GM12801 (cell line): ENCODE results near the gene DEAF1.

Experiments used
- TF ChIP-seq, protein P1 (sequence below): IDR thresholded peaks from one replicate; pipeline ENCODE4 v1.5.1; 2011; ENCODE audit warnings: control low read depth; ENCODE audit not compliant: insufficient read length; ENCODE audit errors: extremely low read depth

DEAF1 gene

DNA sequence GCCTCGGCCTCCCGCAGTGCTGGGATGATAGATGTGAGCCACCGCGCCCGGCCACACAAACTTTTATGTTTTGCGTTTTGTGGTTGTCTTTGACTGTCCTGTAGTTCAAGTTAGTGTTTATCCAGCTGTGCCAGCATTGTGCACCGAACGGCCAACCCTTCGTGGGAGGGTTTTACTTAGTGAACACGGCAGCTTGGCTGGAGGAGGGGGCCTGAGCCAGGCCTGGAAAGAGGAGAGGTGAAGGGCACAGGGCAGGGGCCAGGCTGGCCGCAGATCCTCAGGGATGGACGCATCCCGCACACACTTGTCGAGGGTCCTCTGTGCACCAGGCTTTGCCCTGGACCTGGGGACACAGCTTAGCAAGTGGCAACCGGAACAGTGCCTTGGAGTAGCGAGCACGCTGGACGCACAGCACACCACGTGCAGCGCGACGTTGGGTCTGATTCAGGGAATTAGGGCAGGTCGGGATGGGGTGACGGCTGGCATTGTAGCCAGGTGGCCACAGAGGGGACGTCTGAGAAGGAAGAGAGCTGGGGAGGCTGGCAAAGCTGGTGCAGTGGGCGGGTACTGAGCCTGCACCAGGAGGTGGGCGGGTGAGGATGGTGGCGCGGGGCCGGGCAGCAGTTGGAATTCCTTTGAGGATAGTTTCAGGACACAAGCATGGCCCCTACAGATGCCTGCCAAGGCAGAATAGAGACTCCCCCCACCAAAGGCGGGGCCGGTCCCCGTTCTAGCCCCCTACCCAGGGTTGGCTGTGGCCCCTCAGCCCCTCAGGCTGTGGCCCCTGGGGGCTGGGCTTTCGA lies 24.4 kb upstream of the DEAF1 start:
- TF ChIP-seq, protein P1, sequence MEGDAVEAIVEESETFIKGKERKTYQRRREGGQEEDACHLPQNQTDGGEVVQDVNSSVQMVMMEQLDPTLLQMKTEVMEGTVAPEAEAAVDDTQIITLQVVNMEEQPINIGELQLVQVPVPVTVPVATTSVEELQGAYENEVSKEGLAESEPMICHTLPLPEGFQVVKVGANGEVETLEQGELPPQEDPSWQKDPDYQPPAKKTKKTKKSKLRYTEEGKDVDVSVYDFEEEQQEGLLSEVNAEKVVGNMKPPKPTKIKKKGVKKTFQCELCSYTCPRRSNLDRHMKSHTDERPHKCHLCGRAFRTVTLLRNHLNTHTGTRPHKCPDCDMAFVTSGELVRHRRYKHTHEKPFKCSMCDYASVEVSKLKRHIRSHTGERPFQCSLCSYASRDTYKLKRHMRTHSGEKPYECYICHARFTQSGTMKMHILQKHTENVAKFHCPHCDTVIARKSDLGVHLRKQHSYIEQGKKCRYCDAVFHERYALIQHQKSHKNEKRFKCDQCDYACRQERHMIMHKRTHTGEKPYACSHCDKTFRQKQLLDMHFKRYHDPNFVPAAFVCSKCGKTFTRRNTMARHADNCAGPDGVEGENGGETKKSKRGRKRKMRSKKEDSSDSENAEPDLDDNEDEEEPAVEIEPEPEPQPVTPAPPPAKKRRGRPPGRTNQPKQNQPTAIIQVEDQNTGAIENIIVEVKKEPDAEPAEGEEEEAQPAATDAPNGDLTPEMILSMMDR: no peak

DNA sequence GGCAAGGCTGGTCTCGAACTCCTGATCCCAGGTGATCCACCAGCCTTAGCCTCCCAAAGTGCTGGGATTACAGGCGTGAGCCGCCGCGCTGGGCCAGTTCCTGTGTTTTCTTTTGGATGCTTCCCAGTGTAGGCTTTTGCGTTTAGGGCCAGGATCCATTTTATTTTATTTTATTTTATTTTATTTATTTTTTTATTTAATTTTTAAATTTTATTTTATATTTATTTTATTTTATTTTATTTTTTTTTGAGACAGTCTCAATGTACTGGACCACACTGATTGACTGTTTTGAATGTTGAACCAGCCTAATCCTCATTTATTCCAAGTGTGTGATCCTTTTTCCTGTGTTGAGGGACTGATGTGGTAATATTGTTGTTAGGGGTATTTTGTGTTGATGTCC lies 19.4 kb upstream of the DEAF1 start:
- TF ChIP-seq, protein P1: no peak

DNA sequence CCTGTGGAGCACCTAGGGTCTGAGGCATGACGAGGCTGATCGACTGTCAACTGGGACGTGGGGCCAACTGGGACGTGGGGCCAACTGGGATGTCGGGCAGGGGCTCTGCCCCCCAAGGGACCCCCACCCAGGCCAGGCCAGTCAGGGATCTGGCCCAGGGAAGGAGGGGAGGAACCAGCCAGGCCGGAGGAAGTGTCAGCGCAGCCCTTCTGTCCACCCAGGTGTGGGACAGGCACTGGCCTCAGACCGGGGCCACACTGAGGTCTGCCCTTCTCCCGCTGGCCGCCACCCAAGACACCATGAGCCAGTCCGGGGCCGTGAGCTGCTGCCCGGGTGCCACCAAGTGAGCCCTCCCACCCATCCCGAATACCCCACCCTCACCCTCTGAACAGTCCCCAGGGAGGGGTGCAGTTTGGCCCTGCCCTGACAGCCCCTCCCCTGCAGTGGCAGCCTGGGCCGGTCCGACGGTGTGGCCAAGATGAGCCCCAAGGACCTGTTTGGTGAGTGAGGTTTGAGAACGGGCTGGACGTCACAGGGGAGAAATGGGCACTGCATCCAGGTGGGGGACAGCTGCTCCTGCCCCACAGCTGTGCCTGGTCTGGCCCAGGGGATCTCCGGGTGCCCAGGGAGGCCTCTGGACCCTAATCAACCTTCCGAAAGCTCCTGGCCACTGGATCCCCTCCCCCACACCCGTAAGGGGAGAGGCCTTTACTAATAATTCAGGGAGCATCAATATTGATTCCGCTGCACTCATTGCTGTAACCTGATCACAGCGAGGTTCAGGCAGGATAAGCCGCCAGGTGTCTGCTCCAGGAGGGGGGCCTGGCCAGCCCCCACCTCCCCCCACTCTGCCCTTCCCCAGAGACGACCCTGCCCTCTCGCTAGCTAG lies 14.3 kb upstream of the DEAF1 start:
- TF ChIP-seq, protein P1: no peak

DNA sequence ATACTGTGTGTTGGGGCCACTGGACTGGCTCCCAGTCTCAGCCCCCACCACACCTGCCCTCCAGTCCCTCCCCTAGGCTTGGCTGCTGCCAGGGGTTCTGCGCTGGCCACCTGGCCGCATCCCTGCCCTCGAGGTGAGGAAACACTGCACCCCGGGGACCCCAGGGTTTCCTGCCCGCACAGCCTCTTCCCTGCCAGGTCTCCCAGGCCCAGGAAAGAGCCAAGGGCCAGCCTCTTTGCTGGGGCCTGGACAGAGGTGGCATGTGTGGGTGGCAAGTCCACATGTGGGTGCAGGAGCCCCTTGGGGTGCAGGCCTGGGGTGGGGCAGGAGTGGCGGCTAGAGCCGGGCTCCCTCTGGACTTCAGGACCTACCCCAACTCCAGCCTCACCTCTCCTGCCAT lies 13.5 kb upstream of the DEAF1 start:
- TF ChIP-seq, protein P1: no peak

DNA sequence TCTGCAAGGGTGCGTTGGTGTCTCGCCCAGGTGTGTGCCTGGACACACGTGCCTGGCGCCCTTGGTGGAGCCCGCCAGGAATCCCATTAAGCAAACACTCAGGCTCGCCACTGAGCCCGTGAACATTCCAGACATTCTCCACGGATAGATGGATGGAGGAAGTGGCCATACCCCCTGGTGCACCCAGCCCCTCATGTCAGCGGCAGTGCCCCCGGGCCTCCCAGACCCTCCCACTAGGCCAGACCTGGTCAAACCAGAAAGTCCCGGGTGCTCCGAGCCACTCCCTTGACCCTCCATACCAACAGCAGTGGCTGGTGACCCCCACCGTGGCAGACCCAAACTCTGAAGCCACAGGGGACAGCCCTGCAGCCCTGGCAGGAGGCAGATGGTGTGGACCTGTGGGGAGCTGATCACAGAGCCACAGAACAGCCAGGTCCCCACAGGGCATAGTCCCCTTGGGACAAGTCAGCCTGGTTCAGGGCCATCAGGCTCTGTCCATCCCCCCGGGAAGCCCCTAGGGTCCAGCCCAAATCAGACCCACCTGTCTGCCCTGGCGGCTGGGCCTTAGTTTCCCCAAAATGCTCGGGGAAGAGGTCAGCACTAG lies 12.9 kb upstream of the DEAF1 start:
- TF ChIP-seq, protein P1: no peak

DNA sequence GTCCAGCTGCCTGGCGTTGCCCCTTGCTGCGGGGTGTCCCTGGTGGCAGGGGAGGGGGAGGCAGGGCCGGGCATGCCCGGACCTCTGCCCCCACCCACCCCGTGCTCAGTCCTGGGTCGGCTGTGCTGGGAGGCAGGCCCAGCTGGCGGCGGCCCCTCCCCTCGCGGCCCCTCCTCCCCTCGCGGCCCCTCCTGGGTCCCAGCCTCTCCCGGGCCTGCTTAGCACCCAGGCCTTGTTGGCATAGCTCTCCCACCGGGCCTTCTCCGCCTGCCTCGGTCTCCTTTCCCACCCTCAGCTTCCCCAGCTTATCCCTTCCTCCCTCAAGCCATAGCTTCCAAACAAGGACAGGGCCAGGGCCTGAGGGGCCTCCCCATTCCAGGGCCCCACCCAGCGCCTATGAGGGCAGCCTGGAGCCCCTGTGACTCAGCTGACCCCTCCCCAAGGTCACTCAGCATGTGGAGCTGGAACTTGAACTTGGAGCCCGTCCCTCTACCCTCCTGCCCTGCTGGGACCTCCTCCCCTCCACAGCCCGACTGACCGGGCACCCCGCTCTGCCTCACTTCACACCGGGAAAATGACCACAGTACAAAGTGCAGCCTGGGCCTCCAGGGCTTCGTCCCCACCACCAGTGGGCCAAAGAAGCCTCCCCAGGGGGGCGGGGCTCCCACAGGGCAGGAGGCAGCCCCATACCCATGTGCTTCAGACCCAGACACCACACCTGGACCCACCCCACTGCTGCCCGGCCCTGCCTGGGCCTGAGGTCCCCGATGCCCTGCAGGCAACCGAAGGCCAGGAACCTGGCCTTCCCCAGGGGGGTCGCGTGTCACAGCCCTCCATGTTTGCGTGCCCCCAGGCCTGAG lies 12.2 kb upstream of the DEAF1 start:
- TF ChIP-seq, protein P1: no peak

DNA sequence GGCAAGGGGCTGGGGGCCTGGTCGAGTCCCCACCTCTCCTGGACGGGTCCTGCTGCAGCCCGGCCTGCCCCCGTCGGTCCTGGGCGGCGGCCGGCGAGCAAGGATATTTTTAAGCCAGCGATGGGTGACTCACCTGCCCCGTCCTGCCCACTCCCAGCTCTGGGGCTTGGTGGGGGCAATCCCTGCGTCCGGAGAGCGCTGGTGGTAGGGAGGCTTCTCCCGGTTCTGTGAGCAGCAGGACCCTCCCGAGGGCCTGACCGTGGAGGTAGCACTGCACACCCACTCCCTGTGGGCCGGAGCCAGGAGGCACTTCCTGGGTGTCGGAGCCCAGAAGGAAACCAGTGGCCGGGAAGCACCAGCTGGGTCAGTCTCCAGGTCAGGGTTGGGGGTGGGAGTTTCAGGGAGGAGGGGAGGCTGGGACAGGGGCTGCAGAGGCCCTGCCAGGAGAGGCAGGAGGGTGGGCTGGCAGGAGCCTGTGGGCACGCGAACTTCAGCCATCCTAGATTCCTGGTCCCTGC lies 11.5 kb upstream of the DEAF1 start:
- TF ChIP-seq, protein P1: no peak
